Stimulated activated CD4-positive, alpha-beta T cell treated with anti-CD3 and anti-CD28 coated beads, Interleukin-4, amount 100 ng/mL, for 1 hour (primary cell): ENCODE results near the gene ZBP1.
A peak's percentile ranks its signal among the peaks of the same experiment; 100 is the strongest.

Experiments used
- DNase-seq: peaks from one replicate; pipeline ENCODE4 v3.0.0-alpha.2; 2020

The ZBP1 gene

DNA sequence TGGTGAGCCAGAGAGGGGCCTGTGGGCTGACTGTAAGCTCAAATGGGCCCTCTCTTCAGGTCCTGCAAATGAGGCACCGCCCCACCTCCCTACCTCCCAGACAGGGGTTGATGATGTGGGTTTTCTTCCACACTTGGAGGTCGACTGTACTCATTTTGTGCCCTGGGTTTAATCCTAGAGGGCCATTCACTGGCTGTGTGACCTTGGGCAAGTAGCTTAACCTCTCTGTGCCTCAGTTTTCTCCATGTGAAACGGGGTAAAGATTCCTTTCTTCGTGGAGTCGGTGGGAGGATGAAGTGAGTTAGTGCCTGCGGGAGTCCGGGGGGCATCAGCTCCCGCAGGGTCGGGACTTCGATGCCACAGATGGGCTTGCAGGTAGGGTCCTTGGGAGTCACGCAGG is 23.9 kb downstream of the ZBP1 start:
- DNase-seq: no peak

GRCh38 chr20:57595041-57596030 is 24.9 kb downstream of the ZBP1 start:
- no peak for DNase-seq

DNA sequence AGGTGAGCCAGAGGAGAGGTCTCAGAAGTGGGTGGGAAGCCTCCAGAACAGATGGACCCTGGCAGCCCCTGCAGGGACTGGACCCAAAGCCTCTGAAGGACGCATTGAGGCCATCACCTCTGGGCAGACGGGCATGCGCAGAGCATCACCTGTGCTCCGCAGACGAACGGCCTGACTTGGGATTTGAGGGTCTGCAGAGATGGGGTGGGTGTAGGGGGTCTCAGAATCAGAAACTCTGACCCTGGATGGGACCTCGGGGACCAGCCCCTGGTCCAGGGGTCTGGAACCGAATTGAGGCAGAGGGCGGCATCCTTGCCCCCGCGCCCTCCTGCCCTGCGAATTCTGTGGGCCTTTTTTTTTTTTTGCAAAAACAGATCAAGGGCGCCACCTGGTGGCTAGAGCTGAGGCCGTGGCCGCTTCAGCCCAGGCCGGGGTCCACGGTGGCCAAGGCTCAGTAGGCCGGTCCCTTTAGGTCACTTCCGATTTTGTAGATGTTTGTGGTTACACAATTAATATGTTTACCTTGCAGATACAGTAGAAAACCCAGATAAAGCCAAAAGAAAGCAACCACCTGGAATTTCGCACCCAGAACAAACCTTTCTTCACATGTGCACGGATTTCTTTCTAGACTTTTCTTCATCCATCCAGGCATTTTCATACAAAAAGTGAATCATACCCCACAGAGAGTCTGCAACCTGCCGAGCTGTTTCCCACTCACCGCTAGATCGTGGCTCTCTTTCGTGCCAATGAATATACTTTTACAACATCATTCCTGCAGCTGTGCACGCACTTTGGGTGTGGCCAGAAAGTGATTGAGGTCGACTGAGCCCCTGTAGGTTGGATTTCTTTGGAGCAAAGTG is 25.9 kb downstream of the ZBP1 start:
- peak; percentile 63 for DNase-seq

DNA sequence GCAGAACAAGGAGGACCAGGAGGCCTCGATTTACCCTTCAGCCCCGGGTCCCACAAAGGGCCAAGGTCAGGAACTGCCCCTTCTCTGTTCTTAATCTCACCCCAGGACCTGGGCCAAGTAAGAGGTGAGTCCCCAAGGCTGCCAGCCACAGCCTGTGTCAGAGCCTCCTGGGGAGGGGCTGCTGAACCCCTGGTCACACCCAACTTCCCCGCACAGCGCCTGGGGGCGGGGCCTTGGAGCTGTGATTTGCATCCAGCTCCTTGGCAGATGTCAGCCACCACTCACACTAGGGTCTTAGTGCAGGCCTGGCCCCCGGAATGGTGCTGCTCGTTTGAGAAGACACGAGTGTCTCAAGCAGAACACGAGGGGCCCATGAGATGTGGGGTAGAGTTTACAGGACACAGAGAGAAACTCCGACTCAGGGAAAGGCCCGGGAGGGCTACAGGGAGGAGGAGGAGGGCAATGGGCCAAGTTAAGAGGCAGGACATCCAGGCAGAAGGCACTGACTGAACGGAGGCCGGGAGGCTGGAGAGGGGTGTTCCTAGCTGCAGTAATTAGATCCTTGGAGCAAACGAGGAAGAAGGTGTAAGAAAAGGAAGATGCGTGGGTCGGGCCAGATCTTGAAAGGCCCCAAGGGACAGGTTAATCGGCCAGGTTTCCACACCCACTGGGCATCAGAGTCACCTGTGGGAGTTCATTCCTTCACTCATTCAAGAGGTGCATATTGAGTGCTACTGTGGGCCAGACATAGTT is 26.9 kb downstream of the ZBP1 start:
- DNase-seq: no peak

DNA sequence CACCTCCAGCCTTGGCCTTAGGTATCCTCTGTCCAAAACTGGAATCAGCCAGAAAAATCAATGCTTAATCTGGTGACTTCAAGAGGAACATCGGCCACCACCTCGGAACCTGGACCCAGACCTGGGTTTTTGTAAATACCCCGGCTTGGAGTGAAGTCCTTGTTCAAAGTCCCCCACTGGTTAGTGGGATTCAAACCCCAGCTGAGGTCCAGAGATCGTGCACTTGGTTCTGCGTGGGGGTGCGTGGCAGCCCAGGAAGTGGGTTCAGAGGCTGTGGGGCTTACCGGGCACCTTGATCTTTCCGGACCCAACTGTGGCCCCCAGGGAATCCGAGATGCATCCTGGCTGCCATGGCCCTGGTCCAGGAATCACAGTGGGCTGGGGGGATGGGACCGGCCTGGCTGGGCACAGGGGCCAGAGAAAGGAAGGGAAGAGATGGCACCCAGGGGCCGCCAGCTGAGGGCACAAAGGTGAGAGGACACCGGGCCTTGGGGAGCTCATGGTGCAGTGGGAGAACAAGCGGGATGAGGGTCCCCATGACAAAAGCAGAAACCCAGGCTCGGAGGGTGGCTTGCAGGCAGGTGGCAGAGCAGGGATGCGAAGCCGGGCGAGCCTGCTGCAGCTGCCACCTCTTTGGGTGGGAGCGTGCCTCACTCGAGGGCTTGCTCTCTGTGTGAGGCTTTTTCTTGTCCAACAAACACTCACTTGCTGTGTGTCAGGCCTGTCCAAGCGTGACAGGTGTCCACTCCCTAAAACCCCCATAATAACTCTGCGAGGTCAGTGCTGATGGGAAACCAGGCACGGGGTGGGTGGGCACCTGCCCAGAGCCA is 27.7 kb downstream of the ZBP1 start:
- no peak for DNase-seq

DNA sequence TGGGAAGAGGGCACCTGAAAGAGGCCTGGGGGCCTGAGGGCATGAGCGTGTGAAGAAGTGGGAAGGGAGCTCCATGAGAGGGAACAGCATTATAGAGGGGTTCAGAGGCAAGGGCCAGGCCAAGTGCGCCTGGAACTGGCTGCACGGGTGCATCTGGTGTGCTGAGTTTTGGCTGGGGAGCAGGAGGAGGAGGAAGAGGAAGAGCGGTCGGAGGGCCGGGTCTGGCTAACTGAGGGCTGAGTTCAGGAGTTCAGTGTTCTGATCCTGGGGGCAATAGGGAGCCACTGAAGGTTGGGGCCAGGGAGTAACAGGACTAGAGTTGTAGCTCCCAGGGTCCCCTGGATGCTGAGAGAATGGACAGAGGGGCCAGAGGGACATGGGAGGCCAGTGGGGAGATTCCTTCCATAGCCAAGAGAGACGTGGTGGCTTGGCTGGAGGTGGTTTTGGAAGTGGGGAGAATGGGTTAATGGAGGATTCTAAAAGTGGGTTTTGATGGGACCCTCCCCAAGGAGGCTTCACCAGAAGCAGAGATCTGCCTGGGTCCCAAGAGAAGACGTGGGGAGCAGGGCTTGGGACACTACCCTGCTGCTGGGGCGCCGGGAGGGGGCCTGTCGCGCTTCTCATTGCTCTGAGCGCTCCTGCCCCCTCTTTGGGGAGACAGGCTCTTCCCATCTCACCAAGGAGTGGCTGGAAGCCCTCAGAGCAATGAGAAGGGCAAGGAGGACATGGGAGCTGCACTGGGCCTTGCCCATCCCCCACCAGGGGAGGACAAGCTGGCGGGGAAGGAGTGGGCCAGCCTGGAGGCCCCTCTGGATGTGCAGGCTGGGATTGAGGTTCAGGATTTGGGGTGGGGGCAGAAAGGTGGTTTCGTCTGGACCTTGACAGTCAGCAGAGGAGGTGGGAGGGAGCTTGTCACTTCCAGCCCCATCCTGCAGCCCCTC is 28.7 kb downstream of the ZBP1 start:
- DNase-seq: no peak

GRCh38 chr20:57590485-57591288 is 29.5 kb downstream of the ZBP1 start:
- no peak for DNase-seq

GRCh38 chr20:57589728-57590484 is 30.3 kb downstream of the ZBP1 start:
- DNase-seq: no peak

GRCh38 chr20:57589123-57589727 is 31.0 kb downstream of the ZBP1 start:
- DNase-seq: no peak

GRCh38 chr20:57588596-57588995 is 31.6 kb downstream of the ZBP1 start:
- no peak for DNase-seq

DNA sequence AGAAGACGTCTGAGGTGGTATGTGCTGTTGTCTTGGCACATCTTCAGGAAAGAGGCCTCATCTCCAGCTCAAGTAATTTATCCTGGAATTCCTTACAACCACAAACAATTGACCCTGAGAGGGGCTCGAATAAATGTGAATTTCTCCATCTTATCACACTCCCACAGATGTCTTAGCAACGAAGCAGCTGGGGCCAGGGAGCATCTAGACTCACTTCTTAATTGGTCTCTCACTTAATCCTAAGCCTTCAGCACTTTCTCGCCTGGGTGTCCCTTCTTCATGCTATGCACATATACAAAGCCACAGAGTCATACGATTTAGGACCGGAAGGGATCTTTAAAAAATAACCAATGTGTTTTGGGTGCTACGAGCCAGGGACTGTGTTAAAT is 32.2 kb downstream of the ZBP1 start:
- no peak for DNase-seq

DNA sequence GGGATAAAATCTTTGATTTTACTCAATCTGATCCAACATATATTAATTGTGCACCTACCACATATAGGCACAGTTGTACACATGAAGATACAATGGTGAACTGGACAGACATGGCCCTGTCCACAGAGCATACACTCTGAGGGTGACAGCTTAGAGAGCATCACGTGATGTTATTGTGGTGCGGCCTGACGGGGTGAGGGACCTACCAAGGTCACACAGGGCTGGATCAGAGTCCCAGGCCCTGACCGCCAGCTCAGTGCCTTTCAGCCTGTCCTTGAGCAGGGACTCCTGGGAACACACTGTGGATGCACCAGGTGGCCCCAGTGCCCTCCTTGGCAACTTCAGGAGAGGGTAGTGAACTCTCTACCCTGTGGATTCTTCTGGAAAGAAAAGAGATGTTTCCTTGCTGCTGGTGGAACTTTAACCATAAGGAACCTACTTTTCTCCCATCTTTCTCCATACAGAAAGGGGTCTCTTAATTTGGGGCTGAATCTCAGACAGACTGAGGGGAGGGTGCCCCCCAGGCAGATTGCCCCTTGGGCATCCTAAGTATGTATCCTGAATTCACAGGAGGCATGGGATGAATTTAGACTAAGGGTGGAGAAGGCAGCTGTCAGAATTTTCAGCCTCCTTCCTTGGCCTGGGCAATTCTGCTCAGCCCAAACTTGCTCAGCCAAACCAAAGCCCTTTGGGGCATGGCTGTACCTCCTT is 32.8 kb downstream of the ZBP1 start:
- DNase-seq: no peak

DNA sequence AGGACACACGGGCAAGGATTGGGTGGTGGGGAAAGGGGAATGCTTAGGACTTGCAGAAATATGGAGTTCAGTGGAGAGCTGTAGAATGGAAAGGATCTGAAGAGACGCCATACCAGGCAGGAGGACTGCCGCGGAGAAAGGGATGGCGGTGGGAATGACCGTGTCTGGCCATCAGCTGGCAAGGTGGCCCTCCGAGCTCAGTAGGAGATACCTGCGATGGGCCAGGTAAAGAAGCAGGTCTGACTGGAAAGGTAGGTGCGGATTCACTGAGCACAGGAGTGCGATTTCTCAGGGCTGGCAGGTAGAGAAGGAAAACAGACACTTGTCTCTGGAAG is 33.3 kb downstream of the ZBP1 start:
- DNase-seq: no peak

DNA sequence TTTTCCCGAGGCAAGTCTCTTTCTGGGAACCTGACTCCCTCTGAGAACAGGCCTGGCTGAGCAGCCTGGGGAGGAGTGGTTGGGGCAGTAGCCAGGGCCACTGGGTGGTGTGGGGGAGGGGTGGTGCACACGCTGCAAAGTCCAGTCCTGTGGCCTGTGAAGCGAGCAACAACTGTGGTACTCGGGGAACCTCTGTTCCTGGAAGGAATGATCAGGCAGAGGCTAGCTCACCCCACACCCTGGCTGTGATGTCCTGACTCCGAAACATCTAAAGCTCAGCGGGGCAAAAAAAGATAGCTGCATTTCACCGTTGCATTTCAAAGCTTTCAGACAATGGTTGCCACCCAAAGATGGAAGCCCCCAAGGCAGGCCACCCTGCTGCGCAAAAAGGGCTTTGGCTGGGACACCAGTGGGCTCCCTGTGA is 33.8 kb downstream of the ZBP1 start:
- no peak for DNase-seq

- no peak for DNase-seq
These were observed 34.6 kb downstream of the ZBP1 start for GRCh38 chr20:57585466-57586213.

GRCh38 chr20:57584768-57585461 is 35.3 kb downstream of the ZBP1 start:
- DNase-seq: no peak
